C4-2B (cell line): ENCODE data around the gene TMEM11.

Source experiments
- ZFX ChIP-seq: fragments of 450-650 bp; IDR thresholded peaks from 2 replicates; pipeline ENCODE4 v1.6.1; 2017
- TF ChIP-seq, protein P1 (sequence below): fragments of 450-650 bp; conservative IDR thresholded peaks from 2 replicates; pipeline ENCODE4 v1.5.1; 2017; ENCODE audit warnings: mild to moderate bottlenecking

DNA sequence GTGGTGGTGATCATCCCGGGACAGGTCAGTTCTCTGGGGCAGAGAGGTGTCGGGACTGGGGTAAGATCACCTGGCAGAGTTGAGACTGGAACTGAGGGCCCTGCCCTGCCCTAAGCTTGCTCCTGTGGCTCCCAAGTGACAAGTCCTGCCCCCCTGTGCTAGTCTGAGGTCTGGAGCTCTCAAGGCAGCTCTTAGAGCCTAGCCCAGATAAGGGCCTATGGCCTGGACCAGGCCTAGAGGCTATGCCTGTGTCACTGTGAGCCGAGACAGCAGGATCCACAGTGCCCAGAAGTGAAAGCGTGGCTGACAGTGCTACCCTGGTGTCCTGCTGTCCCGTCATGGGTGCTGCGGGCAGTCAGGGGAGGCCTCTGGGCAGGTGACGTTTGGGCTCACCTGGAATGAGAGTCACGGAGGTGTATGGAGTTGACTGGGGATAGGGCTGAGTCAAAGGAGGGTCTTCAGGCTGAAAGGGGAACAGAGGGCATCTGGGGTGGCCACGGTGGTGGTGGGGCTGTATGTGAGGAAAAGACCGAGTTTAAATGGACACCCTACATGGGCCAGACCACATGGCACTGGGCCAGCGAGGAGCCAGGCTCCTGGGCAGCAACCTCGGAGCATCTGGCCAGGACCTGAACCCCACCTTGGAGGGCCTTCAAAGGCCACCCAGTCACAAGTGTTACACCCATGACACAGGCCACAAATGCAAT, 33.7 kb upstream of the TMEM11 start:
- TF ChIP-seq, protein P1, sequence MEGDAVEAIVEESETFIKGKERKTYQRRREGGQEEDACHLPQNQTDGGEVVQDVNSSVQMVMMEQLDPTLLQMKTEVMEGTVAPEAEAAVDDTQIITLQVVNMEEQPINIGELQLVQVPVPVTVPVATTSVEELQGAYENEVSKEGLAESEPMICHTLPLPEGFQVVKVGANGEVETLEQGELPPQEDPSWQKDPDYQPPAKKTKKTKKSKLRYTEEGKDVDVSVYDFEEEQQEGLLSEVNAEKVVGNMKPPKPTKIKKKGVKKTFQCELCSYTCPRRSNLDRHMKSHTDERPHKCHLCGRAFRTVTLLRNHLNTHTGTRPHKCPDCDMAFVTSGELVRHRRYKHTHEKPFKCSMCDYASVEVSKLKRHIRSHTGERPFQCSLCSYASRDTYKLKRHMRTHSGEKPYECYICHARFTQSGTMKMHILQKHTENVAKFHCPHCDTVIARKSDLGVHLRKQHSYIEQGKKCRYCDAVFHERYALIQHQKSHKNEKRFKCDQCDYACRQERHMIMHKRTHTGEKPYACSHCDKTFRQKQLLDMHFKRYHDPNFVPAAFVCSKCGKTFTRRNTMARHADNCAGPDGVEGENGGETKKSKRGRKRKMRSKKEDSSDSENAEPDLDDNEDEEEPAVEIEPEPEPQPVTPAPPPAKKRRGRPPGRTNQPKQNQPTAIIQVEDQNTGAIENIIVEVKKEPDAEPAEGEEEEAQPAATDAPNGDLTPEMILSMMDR = no peak
- no peak for TF ChIP-seq ZFX
